SK-N-MC (cell line): ENCODE measurements around the gene C1R.

Experiments
- EZH2 ChIP-seq: fragments of 200-600 bp; sonication (generic); IDR thresholded peaks from one replicate; pipeline ENCODE4 v1.6.1; 2017; ENCODE audit warnings: antibody characterized with exemption
- POLR2AphosphoS5 ChIP-seq: IDR thresholded peaks from 2 replicates; pipeline ENCODE4 v1.6.1; 2012; ENCODE audit warnings: mild to moderate bottlenecking, low read depth, low read length, borderline replicate concordance

DNA sequence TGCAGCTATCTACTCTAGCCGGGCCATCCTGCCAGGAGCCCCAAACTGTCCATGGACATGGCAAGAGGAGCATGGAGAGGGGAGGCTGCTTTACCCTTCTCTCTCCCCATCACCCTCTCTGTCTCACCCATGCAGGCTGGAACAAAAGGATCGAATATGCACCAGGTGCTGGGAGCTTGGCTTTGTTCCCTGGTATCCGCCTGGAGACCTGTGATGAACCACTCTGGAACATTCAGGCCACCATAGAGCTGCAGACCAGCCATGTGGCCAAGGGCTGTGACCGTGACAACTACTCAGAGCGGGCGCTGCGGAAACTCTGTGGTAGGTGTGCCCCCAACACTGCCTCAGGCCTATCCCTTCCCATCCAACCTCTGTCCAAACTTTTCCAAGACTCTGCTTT is 43.8 kb upstream of the C1R start:
- TF ChIP-seq POLR2AphosphoS5 (no peak), EZH2 (no peak)
